Measurements from ENCODE around the gene SLC1A4.
A peak's percentile ranks its signal among the peaks of the same experiment; 100 is the strongest.

The SLC1A4 gene

GRCh38 chr2:64989126-64989981 is at the start of gene SLC1A4:
Gene SLC1A4 (plus strand): TSS chr2:64989399. CDS start chr2:64989644, 245 bp downstream.
- H3K27me3 ChIP-seq (ENCODE audit: low read length) = no peaks in the 10 kb centered on the region
- peak within 1 kb of the TSS; percentile 99 for H3K9ac ChIP-seq (ENCODE audit: low read length)
- no peaks in the 10 kb centered on the region for H3K9me2 ChIP-seq (replicated peaks; ENCODE audit: insufficient read depth, low read length)
- H3K79me2 ChIP-seq (ENCODE audit: insufficient read depth, low read length) = peaks cover 51% of the 10 kb centered on the region
- H2AFZ ChIP-seq (ENCODE audit: low read depth, low read length, severe bottlenecking) = peak within 1 kb of the TSS; percentile 52
- peak within 1 kb of the TSS; percentile 88 for H3K4me3 ChIP-seq (ENCODE audit: insufficient read depth, low read length, poor library complexity, severe bottlenecking)
- peak within 1 kb of the TSS; percentile 99 for H3K4me2 ChIP-seq (ENCODE audit: low read depth, low read length, poor library complexity, severe bottlenecking)
- H3K9me3 ChIP-seq (ENCODE audit: insufficient read depth, low read length) = no peaks in the 10 kb centered on the region
- peaks cover 2% of the 10 kb centered on the region; the same call in 1 of the 2 replicates for H3F3A ChIP-seq (ENCODE audit: insufficient read depth)
- no peaks in the 10 kb centered on the region for H3K36me3 ChIP-seq (ENCODE audit: low read length)
- H3K27ac ChIP-seq (ENCODE audit: low read depth, low read length) = peak within 1 kb of the TSS; percentile 83
- TF ChIP-seq CTCF (IDR thresholded peaks at IDR 0.05; ENCODE audit: insufficient read depth, low read length, poor library complexity, severe bottlenecking) (no peak), EZH2phosphoT487 (conservative IDR thresholded peaks at IDR 0.05; ENCODE audit: low read length) (no peak)
- H4K20me1 ChIP-seq (ENCODE audit: low read depth, low read length) = peaks cover 7% of the 10 kb centered on the region; the same call in 1 of the 2 replicates

- H3K4me2 ChIP-seq (ENCODE audit: low read depth, low read length, poor library complexity, severe bottlenecking) = no peak overlapping the region
- H3K79me2 ChIP-seq (ENCODE audit: insufficient read depth, low read length) = peaks cover 10% of the 10 kb centered on the region; the same call in 1 of the 2 replicates
- no peak overlapping the region for H2AFZ ChIP-seq (ENCODE audit: low read depth, low read length, severe bottlenecking)
- H4K20me1 ChIP-seq (ENCODE audit: low read depth, low read length) = no peaks in the 10 kb centered on the region
- H3K4me3 ChIP-seq (ENCODE audit: insufficient read depth, low read length, poor library complexity, severe bottlenecking) = no peak overlapping the region
- peaks cover under 1% of the 10 kb centered on the region; the same call in 1 of the 2 replicates for H3K9me3 ChIP-seq (ENCODE audit: insufficient read depth, low read length)
- H3K9me2 ChIP-seq (replicated peaks; ENCODE audit: insufficient read depth, low read length) = no peaks in the 10 kb centered on the region
- peaks cover 3% of the 10 kb centered on the region; the same call in 1 of the 2 replicates for H3K36me3 ChIP-seq (ENCODE audit: low read length)
- no peak overlapping the region for H3K9ac ChIP-seq (ENCODE audit: low read length)
- no peaks in the 10 kb centered on the region for H3K27me3 ChIP-seq (ENCODE audit: low read length)
- TF ChIP-seq CTCF (IDR thresholded peaks at IDR 0.05; ENCODE audit: insufficient read depth, low read length, poor library complexity, severe bottlenecking) (no peak), EZH2phosphoT487 (conservative IDR thresholded peaks at IDR 0.05; ENCODE audit: low read length) (no peak)
- no peak overlapping the region; the same call in 1 of the 2 replicates for H3K27ac ChIP-seq (ENCODE audit: low read depth, low read length)
- peaks cover 29% of the 10 kb centered on the region for H3F3A ChIP-seq (ENCODE audit: insufficient read depth)
Measured at GRCh38 chr2:64941143-64941542, 48.1 kb upstream of the SLC1A4 start.

- no peaks in the 10 kb centered on the region for H3K9me2 ChIP-seq (replicated peaks; ENCODE audit: insufficient read depth, low read length)
- H3K4me3 ChIP-seq (ENCODE audit: insufficient read depth, low read length, poor library complexity, severe bottlenecking) = no peak overlapping the region
- peaks cover 22% of the 10 kb centered on the region for H3F3A ChIP-seq (ENCODE audit: insufficient read depth)
- no peak overlapping the region for H3K27ac ChIP-seq (ENCODE audit: low read depth, low read length)
- H3K9me3 ChIP-seq (ENCODE audit: insufficient read depth, low read length) = no peaks in the 10 kb centered on the region
- H3K36me3 ChIP-seq (ENCODE audit: low read length) = no peaks in the 10 kb centered on the region
- no peaks in the 10 kb centered on the region for H4K20me1 ChIP-seq (ENCODE audit: low read depth, low read length)
- H3K4me2 ChIP-seq (ENCODE audit: low read depth, low read length, poor library complexity, severe bottlenecking) = no peak overlapping the region
- H2AFZ ChIP-seq (ENCODE audit: low read depth, low read length, severe bottlenecking) = no peak overlapping the region
- no peaks in the 10 kb centered on the region for H3K27me3 ChIP-seq (ENCODE audit: low read length)
- peaks cover 4% of the 10 kb centered on the region; the same call in 1 of the 2 replicates for H3K79me2 ChIP-seq (ENCODE audit: insufficient read depth, low read length)
- TF ChIP-seq EZH2phosphoT487 (conservative IDR thresholded peaks at IDR 0.05; ENCODE audit: low read length) (no peak), CTCF (IDR thresholded peaks at IDR 0.05; ENCODE audit: insufficient read depth, low read length, poor library complexity, severe bottlenecking) (no peak)
- H3K9ac ChIP-seq (ENCODE audit: low read length) = no peak overlapping the region
Measured at GRCh38 chr2:64941801-64942200, 47.4 kb upstream of the SLC1A4 start.
